HG03575 (cell line): ENCODE results near the gene SHC3.

Experiments used
- ATAC-seq: cut with Tn5 transposase; IDR thresholded peaks from one replicate; pipeline ENCODE4 v1.9.1; 2021; ENCODE audit not compliant: unreplicated experiment, insufficient number of reproducible peaks, low FRiP score; ENCODE audit errors: extremely low read depth

SHC3 gene

GRCh38 chr9:89166852-89167251 lies 11.8 kb downstream of the SHC3 start:
- ATAC-seq, result no peak

GRCh38 chr9:89165880-89166279 lies 12.7 kb downstream of the SHC3 start:
- no peak for ATAC-seq

- no peak for ATAC-seq
Measured at GRCh38 chr9:89165341-89165740, 13.3 kb downstream of the SHC3 start.

- no peak for ATAC-seq
Measured at GRCh38 chr9:89161221-89161620, 17.4 kb downstream of the SHC3 start.

GRCh38 chr9:89160806-89161205 lies 17.8 kb downstream of the SHC3 start:
- no peak for ATAC-seq

GRCh38 chr9:89154651-89155336 lies 23.8 kb downstream of the SHC3 start:
- no peak for ATAC-seq

- no peak for ATAC-seq
Measured at GRCh38 chr9:89154218-89154617, 24.4 kb downstream of the SHC3 start.

GRCh38 chr9:89153232-89154017 lies 25.2 kb downstream of the SHC3 start:
- ATAC-seq, result no peak

- no peak for ATAC-seq
Measured at GRCh38 chr9:89149726-89150125, 28.9 kb downstream of the SHC3 start.

- ATAC-seq, result no peak
Measured at GRCh38 chr9:89145097-89145496, 33.5 kb downstream of the SHC3 start.

- no peak for ATAC-seq
Measured at GRCh38 chr9:89144238-89144637, 34.4 kb downstream of the SHC3 start.

- ATAC-seq, result no peak
Measured at GRCh38 chr9:89143266-89143665, 35.4 kb downstream of the SHC3 start.

- ATAC-seq, result no peak
Measured at GRCh38 chr9:89139455-89139854, 39.2 kb downstream of the SHC3 start.

GRCh38 chr9:89138463-89139390 lies 39.9 kb downstream of the SHC3 start:
- ATAC-seq, result no peak

- ATAC-seq, result no peak
Measured at GRCh38 chr9:89137542-89138462, 40.8 kb downstream of the SHC3 start.

- ATAC-seq, result no peak
Measured at GRCh38 chr9:89135591-89136166, 42.9 kb downstream of the SHC3 start.

- ATAC-seq, result no peak
Measured at GRCh38 chr9:89134709-89135108, 43.9 kb downstream of the SHC3 start.

GRCh38 chr9:89122949-89123348 lies 55.7 kb downstream of the SHC3 start:
- ATAC-seq, result no peak
